HG03521 (cell line): ENCODE data around the gene CLEC4E.
"Not testable (repeated sequence)": the region's sequence is repeated elsewhere in the genome, so short reads cannot be mapped to it uniquely, and the experiment has no call there.

ENCODE experiments used
- ATAC-seq: cut with Tn5 transposase; IDR thresholded peaks from one replicate; pipeline ENCODE4 v1.9.1; 2021; ENCODE audit warnings: mild to moderate bottlenecking, moderate library complexity; ENCODE audit not compliant: unreplicated experiment

The CLEC4E gene

DNA sequence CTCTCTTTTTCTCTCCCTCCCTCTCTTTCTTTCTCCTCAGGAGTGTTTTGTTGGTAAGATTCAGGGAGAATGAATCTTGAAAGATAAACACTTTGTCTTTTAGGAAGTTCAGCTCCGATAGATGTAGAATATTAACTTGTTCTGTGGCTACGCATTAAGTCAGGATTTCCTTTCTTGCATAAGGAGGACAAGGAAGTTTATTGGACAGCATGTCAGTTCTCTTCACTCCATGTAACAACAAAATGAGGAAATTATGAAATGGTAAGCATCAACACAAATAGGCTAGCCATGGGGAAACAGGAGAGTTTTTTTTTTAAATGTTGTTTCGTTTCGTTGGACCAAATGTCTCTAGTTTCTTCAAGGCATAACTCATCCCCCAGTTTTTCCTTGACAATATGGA, at the start of gene CLEC4E:
CLEC4E (minus strand) TSS at position 75 of the 400 bp plus-strand sequence. CDS start 108 bp downstream, outside the sequence.
- ATAC-seq = not testable (repeated sequence)

- no peak for ATAC-seq
Observed at GRCh38 chr12:8589679-8590078, 49.0 kb upstream of the CLEC4E start.

DNA sequence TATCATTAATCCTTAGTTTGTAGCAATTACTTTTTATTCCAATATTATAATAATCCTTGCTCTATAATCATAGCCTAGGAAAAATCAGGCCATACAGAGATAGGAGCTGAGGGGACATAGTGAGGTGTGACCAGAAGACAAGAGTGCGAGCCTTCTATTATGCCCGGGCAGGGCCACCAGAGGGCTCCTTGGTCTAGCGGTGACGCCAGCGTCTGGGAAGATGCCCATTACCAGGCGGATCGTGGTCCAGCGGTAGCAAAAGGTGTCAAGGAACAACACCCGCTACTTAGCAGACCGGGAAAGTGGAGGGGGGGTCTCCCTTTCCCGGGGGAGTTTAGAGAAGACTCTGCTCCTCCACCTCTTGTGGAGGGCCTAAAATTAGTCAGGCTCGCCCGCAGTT, 43.8 kb upstream of the CLEC4E start:
- ATAC-seq = not testable (repeated sequence)

GRCh38 chr12:8584004-8584403, 43.3 kb upstream of the CLEC4E start:
- no peak for ATAC-seq

GRCh38 chr12:8581098-8581784, 40.5 kb upstream of the CLEC4E start:
- no peak for ATAC-seq

GRCh38 chr12:8577879-8578278, 37.2 kb upstream of the CLEC4E start:
- no peak for ATAC-seq

DNA sequence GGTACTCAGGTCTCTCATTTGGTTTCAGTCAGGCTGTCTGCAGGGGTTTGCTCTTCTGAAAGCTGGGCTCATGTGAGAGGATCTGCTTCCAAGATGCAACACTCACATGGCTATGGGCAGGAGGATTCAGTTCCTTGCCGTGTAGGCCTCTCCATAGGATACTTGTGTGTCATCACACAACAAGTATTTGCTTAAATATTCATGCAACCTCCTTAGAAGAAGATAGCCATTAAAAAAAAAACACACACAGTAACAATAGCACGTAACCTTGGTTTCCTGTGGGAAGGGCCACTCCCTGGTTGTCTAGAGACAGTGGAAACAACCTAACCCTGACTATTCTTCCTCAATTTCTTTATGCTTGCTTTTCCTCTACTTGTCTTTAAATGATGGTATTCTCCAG, 31.8 kb upstream of the CLEC4E start:
- no peak for ATAC-seq

DNA sequence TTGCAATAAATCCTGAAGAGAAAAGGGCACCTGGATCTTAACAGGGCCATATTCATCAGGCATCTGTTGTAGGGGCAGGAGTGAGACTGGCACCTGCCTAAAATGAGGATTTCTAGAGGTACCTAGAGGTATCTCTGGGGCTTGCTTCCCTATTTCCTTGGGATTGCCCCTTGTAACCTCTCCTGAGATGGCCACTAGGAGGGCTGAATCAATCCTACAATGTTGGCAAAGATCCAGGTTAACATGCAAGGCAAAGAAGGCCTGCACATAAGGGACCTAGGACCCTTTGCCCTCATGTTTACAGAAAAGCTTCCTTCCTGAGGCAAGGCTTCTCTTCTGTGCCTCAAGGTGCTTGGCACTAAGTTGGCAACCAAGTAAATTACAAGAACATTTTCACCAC, 25.8 kb upstream of the CLEC4E start:
- ATAC-seq = no peak

DNA sequence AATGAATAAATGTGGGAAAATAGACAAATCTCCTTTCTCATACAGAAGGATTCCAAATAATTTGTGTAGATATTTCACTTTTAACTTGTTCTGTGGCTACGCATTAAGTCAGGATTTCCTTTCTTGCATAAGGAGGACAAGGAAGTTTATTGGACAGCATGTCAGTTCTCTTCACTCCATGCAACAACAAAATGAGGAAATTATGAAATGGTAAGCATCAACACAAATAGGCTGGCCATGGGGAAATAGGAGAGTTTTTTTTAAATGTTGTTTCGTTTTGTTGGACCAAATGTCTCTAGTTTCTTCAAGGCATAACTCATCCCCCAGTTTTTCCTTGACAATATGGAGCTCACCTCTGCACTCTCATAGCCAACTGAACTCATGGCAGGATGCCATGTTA, 25.3 kb upstream of the CLEC4E start:
- not testable (repeated sequence) for ATAC-seq

GRCh38 chr12:8564656-8565055, 24.0 kb upstream of the CLEC4E start:
- ATAC-seq = no peak

- ATAC-seq = no peak
Observed at GRCh38 chr12:8563356-8563755, 22.7 kb upstream of the CLEC4E start.

DNA sequence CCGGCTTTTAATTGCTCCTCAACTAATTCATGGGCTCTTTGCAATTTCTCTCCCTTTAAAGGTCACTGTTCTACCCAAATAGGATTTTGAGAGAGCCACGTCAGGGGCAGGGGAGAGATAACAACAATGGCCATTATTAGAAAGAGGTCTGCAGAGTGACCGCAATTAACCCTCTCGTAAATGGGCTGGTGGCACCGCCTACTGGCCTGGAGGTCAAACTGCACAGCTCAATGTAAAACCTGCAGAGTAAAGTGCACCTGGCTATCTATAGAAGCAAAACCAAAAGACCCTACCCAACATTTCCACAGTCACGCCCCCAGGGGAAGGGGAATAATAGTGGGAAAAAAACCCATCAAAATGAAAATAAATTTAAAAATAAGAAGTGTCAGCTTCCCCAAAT, 21.6 kb upstream of the CLEC4E start:
- ATAC-seq = no peak

DNA sequence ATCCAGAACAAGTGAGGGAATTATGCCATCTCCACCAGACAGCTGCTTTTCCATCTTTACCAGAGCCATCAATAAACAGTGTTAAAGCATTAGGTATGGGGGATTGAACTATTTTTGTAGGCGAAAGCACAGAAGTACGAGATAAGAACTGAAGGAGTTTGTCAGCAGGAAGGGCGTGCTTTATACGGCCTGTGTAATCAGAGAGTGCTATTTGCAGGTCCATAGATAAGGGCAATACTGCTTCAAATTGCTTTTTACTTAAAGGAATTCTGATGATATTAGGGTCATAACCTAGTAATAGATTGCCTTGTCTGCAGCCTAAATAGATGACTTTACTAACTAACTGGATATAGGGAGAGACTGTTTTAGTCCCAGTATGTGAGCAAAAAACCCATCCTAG, 20.3 kb upstream of the CLEC4E start:
- no peak for ATAC-seq

DNA sequence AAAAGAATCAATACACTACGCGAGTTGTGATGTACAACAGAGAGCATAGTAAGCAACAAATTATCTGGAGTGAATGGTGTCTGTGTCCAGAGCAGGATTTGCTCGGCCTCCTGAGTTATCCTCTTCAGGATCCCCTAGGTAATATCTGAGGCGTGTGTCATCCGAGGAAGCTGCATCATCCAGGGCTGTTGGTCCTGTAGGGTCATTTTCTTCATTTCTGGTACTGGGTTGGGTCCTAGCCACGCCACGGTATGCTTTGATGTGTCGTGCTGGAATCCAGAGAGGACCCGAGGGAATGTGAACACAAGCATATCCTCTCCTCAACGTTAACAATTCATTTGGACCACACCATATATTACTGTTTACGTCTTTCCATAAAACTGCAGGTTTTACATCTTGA, 19.0 kb upstream of the CLEC4E start:
- no peak for ATAC-seq

GRCh38 chr12:8556531-8557097, 15.9 kb upstream of the CLEC4E start:
- no peak for ATAC-seq

GRCh38 chr12:8554451-8555195, 13.9 kb upstream of the CLEC4E start:
- ATAC-seq = no peak

GRCh38 chr12:8553088-8553627, 12.5 kb upstream of the CLEC4E start:
- no peak for ATAC-seq

DNA sequence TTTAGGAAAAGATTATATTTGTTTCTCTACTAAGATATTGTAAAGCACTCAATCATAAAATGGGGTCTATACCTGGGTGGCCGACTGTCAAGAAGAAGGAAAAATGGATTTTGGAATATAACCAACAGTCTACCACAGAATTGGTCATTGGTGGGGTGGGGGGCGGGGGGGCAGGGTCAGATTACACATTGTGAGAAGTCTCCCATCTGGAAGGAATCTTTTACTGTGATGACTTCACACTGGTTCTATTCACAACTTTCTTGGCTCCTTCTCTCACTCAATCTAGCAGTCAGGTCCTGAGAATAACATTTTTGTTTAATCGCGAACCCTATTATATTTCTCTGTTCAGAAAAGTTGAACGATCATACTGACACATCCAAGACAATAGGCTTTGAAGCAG, 8.7 kb upstream of the CLEC4E start:
- ATAC-seq = no peak

GRCh38 chr12:8548192-8548591, 7.5 kb upstream of the CLEC4E start:
- no peak for ATAC-seq

DNA sequence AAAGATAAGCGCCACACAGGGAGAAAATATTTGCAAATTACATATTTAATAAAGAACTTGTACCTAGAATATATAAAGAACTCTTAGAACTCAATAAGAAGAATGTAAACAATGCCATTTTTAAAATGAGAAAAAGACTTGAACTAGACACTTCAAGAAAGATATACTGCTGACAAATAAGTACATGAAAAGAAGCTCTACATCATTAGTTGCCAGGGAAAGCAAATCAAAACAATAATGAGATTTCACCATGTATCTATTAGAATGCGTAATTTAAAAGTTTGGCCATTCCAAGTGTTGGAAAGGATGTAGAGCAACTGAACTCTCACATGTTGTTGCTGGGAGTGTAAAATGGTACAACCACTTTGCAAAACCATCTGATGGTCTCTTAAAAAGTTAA, 6.9 kb upstream of the CLEC4E start:
- no peak for ATAC-seq

GRCh38 chr12:8546591-8546990, 5.9 kb upstream of the CLEC4E start:
- ATAC-seq = no peak

- no peak for ATAC-seq
Observed at GRCh38 chr12:8544295-8544694, 3.6 kb upstream of the CLEC4E start.
